Measurements from ENCODE around the gene TSTD1. TPM values are rescaled to one million over a fixed set of nuclear protein-coding genes. Genes with fewer than 3 reads are reported as not detected.
"Not testable (repeated sequence)": the region's sequence is repeated elsewhere in the genome, so short reads cannot be mapped to it uniquely, and the experiment has no call there.

The TSTD1 gene
- total RNA-seq, 6 donors from 2014 or later: 56.2 to 170 (median 113) TPM

- TF ChIP-seq POLR2AphosphoS5 (IDR thresholded peaks at IDR 0.05) (peak in 1 of 2 donors; percentile 16), EP300 (IDR thresholded peaks at IDR 0.05) (no peak), POLR2A (IDR thresholded peaks at IDR 0.05) (peak in 2 of 4 donors; percentile 9 to 29), CTCF (IDR thresholded peaks at IDR 0.05) (no peak)
- WGBS, 2 donors: 51 to 57% methylated on average over 5 of the region's 5 CpGs
Measured at GRCh38 chr1:161017756-161018630, 20.8 kb downstream of the TSTD1 start.

GRCh38 chr1:161017181-161017580, 21.6 kb downstream of the TSTD1 start:
- Histone ChIP-seq H3K4me1 (peaks cover 60 to 79% (median 67%) of the 10 kb centered on the region in 4 donors), H3K27ac (peak overlapping the region; percentile 91 to 96 (median 93)), H3K4me3 (peak overlapping the region in 2 of 4 donors; percentile 60 to 77)
- ATAC-seq (ENCODE audit: low FRiP score in 2 of 2); H3K27me3 ChIP-seq; H3K9me3 ChIP-seq; DNase-seq; H3K36me3 ChIP-seq: not testable (repeated sequence)
- WGBS, 2 donors: 58 to 74% methylated on average over 7 of the region's 7 CpGs

More at GRCh38 chr1:161017756-161018630, 20.8 kb downstream of the TSTD1 start:
- Histone ChIP-seq H3K27me3 (no peaks in the 10 kb centered on the region), H3K4me3 (peak overlapping the region in 2 of 4 donors; percentile 60 to 77), H3K4me1 (peaks cover 54 to 72% (median 60%) of the 10 kb centered on the region in 4 donors), H3K27ac (peak overlapping the region; percentile 91 to 96 (median 93)), H3K9me3 (no peaks in the 10 kb centered on the region), H3K36me3 (no peaks in the 10 kb centered on the region)
- ATAC-seq (ENCODE audit: low FRiP score in 2 of 2): no peak
- DNase-seq: peak in 1 of 2 donors; percentile 36

- not testable (repeated sequence) for H3K36me3 ChIP-seq; H3K4me3 ChIP-seq; H3K9me3 ChIP-seq; H3K27me3 ChIP-seq; ATAC-seq (ENCODE audit: low FRiP score in 2 of 2)
- 39 to 42% methylated on average over 1 of the region's 1 CpG for WGBS, 2 donors
- peak overlapping the region; percentile 37 to 96 (median 91) for H3K27ac ChIP-seq
- H3K4me1 ChIP-seq: peaks cover 63 to 79% (median 68%) of the 10 kb centered on the region in 4 donors
- peak in 1 of 2 donors; percentile 38 for DNase-seq
Measured at GRCh38 chr1:161016683-161017082, 22.1 kb downstream of the TSTD1 start.

- Histone ChIP-seq H3K27ac (peak overlapping the region; percentile 91 to 96 (median 92)), H3K27me3 (no peaks in the 10 kb centered on the region), H3K36me3 (no peaks in the 10 kb centered on the region), H3K4me3 (peak overlapping the region in 3 of 4 donors; percentile 20 to 40 (median 22)), H3K9me3 (no peaks in the 10 kb centered on the region), H3K4me1 (peaks cover 73 to 94% (median 76%) of the 10 kb centered on the region in 4 donors)
- no peak for TF ChIP-seq CTCF (IDR thresholded peaks at IDR 0.05)
- TF ChIP-seq POLR2AphosphoS5 (IDR thresholded peaks at IDR 0.05): peak; percentile 96 to 99
- peak in 1 of 4 donors; percentile 79 for TF ChIP-seq POLR2A (IDR thresholded peaks at IDR 0.05)
- peak; percentile 92 to 98 (median 96) for TF ChIP-seq EP300 (IDR thresholded peaks at IDR 0.05)
- 6 to 14% methylated on average over 15 of the region's 15 CpGs for WGBS, 2 donors
- peak; percentile 93 to 94 for ATAC-seq (ENCODE audit: low FRiP score in 2 of 2)
- peak in 1 of 2 donors; percentile 98 for DNase-seq
Measured at GRCh38 chr1:161013488-161014230, 25.1 kb downstream of the TSTD1 start.

GRCh38 chr1:161013131-161013487, 25.7 kb downstream of the TSTD1 start:
- peak overlapping the region; percentile 91 to 96 (median 92) for H3K27ac ChIP-seq
- ATAC-seq (ENCODE audit: low FRiP score in 2 of 2) (peak in 1 of 2 donors; percentile 61), DNase-seq (peak in 1 of 2 donors; percentile 69)
- no peaks in the 10 kb centered on the region for H3K9me3 ChIP-seq
- no peaks in the 10 kb centered on the region for H3K27me3 ChIP-seq
- TF ChIP-seq EP300 (IDR thresholded peaks at IDR 0.05) (no peak), POLR2AphosphoS5 (IDR thresholded peaks at IDR 0.05) (no peak), CTCF (IDR thresholded peaks at IDR 0.05) (no peak), POLR2A (IDR thresholded peaks at IDR 0.05) (no peak)
- H3K36me3 ChIP-seq: peaks cover 0 to 2% (median 0%) of the 10 kb centered on the region in 4 donors
- H3K4me3 ChIP-seq: peak overlapping the region in 3 of 4 donors; percentile 20 to 40 (median 22)
- H3K4me1 ChIP-seq: peaks cover 72 to 94% (median 74%) of the 10 kb centered on the region in 4 donors
